ENCODE results near the gene LRFN2. TPM values are rescaled to one million over a fixed set of nuclear protein-coding genes. Genes with fewer than 3 reads are reported as not detected.

Gene LRFN2
- total RNA-seq, 1 donor from 2014 or later = not detected

GRCh38 chr6:40399888-40400457, 187.2 kb downstream of the LRFN2 start:
- Mint-ChIP-seq H3K4me1 (no peaks in the 10 kb centered on the region), H3K4me3 (no peak overlapping the region), H3K27ac (no peak overlapping the region), H3K9me3 (no peaks in the 10 kb centered on the region), H3K36me3 (ENCODE audit: low read depth) (no peaks in the 10 kb centered on the region), H3K27me3 (no peaks in the 10 kb centered on the region)
- ATAC-seq (ENCODE audit: low read depth) (no peak), DNase-seq (no peak)
- no peak for TF ChIP-seq CTCF (IDR thresholded peaks at IDR 0.05)
- intact Hi-C loops (cut with micrococcal nuclease) = no loop called here
- ChIA-PET POLR2A (interaction anchor here (0.6 kb wide), 1 partner anchor 238 kb away, joined by 4 read pairs; no protein-coding TSS in a partner anchor), CTCF (no interaction called here)

DNA sequence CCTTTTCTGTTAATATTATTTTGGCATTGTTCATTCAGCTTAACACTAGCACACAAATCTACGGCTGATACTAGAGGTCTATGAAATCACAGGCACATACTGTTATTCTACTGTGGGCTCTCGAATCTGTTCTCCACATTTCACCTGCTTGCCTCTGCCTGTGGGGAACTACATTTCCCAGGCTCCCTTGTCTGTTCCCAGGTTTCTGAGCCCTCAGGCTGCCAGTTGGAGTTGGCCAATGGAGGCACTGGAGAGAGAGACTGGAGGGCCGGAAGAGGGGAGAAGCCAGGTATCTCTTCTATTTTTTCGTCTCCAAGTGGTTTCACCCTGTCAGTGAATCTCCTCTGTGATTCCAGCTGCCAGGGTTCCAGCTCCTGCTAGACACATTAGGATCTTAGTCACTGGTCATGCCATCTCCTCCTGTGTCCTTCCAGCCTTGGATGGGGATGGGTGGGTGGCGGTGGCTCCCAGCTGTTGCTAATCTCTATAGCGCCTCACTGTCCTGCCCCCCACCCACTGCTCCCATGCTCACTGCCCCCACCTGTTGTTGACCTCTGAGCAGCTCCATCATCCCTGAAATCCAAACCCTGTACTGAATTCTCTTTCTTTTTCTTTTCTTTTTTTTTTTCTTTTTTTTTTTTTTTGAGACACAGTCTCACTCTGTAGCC, 188.2 kb downstream of the LRFN2 start:
- Mint-ChIP-seq H3K4me1 (no peaks in the 10 kb centered on the region), H3K27me3 (no peaks in the 10 kb centered on the region), H3K9me3 (no peaks in the 10 kb centered on the region), H3K4me3 (no peak overlapping the region), H3K36me3 (ENCODE audit: low read depth) (no peaks in the 10 kb centered on the region), H3K27ac (no peak overlapping the region)
- ATAC-seq (ENCODE audit: low read depth) = no peak
- CTCF ChIA-PET = no interaction called here
- DNase-seq = no peak
- intact Hi-C loops (cut with micrococcal nuclease) = no loop called here
- no peak for TF ChIP-seq CTCF (IDR thresholded peaks at IDR 0.05)
- POLR2A ChIA-PET = interaction anchor here (0.6 kb wide), 1 partner anchor 237 kb away, joined by 4 read pairs; no protein-coding TSS in a partner anchor

GRCh38 chr6:40398034-40398691, 189.0 kb downstream of the LRFN2 start:
- Mint-ChIP-seq H3K4me1 (no peaks in the 10 kb centered on the region), H3K4me3 (no peak overlapping the region), H3K27me3 (no peaks in the 10 kb centered on the region), H3K27ac (no peak overlapping the region), H3K9me3 (no peaks in the 10 kb centered on the region), H3K36me3 (ENCODE audit: low read depth) (no peaks in the 10 kb centered on the region)
- DNase-seq = no peak
- no peak for TF ChIP-seq CTCF (IDR thresholded peaks at IDR 0.05)
- ATAC-seq (ENCODE audit: low read depth) = no peak
- POLR2A ChIA-PET = no interaction called here
- CTCF ChIA-PET = no interaction called here
- intact Hi-C loops (cut with micrococcal nuclease) = no loop called here

DNA sequence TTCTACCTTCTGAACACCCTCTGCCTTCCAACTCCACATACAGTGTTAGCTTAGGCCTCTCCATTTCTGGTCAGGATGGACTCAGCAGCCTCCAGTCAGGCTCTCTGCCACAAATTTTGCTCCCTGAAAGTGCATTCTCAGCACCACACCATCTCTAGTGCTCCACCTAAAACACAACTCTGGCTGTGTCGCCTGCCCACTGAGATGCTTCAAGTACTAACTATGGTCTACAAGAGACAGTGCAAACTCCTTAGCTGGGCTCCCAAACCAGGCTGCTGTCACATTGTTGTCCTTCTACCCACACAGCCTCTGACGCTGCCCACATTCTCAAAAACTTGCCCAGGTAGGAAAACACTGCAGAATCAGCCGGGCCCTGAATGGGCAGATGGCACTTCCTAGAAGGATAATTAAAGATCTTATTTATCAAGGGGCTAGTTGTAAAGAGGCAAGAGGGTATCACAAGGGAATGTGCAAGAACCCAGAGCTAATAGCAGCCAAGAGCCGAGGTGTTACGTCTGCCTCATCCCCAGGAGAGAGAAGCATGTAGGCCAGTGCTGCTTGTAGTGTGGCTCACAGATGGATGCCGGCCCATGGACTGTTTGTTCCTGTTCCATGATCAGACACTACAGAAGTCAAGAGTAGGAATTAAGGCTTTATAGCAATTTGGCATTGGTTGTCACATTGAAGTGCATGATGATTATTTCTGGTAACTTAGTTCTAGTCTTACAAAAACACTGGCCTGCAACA, 189.7 kb downstream of the LRFN2 start:
- ChIA-PET POLR2A (no interaction called here), CTCF (no interaction called here)
- H3K27ac Mint-ChIP-seq = no peak overlapping the region
- intact Hi-C loops (cut with micrococcal nuclease) = no loop called here
- no peaks in the 10 kb centered on the region for H3K4me1 Mint-ChIP-seq
- no peaks in the 10 kb centered on the region for H3K36me3 Mint-ChIP-seq (ENCODE audit: low read depth)
- TF ChIP-seq CTCF (IDR thresholded peaks at IDR 0.05) = no peak
- ATAC-seq (ENCODE audit: low read depth) (no peak), DNase-seq (no peak)
- H3K4me3 Mint-ChIP-seq = no peak overlapping the region
- no peaks in the 10 kb centered on the region for H3K27me3 Mint-ChIP-seq
- no peaks in the 10 kb centered on the region for H3K9me3 Mint-ChIP-seq

DNA sequence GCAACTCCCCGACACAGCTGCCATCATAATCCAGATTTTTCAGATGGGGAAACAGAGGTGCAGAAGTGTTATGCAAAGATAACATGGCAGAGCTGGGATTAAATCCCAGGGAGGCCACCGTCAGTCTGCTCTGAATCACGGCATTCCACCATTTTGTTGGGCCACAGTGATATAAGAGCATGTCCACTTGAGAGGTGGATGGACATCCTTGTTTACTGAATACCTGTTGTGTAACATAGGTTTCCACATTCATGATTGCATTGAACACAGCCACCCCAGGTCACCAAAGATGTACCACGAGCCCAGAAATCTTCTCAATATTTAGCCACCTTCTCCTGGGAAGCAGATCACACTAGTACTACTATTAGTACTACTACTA, 191.5 kb downstream of the LRFN2 start:
- Mint-ChIP-seq H3K4me1 (no peaks in the 10 kb centered on the region), H3K27ac (no peak overlapping the region), H3K36me3 (ENCODE audit: low read depth) (no peaks in the 10 kb centered on the region), H3K4me3 (no peak overlapping the region), H3K9me3 (no peaks in the 10 kb centered on the region), H3K27me3 (no peaks in the 10 kb centered on the region)
- intact Hi-C loops (cut with micrococcal nuclease) = no loop called here
- TF ChIP-seq CTCF (IDR thresholded peaks at IDR 0.05) = no peak
- DNase-seq (no peak), ATAC-seq (ENCODE audit: low read depth) (no peak)
- POLR2A ChIA-PET = no interaction called here
- CTCF ChIA-PET = no interaction called here

Measured in activated B cell treated with CpG ODN at 0.5 μM for 24 hours (primary cell).